ENCODE data around the gene PEMT.
A peak's percentile ranks its signal among the peaks of the same experiment; 100 is the strongest.

The PEMT gene

DNA sequence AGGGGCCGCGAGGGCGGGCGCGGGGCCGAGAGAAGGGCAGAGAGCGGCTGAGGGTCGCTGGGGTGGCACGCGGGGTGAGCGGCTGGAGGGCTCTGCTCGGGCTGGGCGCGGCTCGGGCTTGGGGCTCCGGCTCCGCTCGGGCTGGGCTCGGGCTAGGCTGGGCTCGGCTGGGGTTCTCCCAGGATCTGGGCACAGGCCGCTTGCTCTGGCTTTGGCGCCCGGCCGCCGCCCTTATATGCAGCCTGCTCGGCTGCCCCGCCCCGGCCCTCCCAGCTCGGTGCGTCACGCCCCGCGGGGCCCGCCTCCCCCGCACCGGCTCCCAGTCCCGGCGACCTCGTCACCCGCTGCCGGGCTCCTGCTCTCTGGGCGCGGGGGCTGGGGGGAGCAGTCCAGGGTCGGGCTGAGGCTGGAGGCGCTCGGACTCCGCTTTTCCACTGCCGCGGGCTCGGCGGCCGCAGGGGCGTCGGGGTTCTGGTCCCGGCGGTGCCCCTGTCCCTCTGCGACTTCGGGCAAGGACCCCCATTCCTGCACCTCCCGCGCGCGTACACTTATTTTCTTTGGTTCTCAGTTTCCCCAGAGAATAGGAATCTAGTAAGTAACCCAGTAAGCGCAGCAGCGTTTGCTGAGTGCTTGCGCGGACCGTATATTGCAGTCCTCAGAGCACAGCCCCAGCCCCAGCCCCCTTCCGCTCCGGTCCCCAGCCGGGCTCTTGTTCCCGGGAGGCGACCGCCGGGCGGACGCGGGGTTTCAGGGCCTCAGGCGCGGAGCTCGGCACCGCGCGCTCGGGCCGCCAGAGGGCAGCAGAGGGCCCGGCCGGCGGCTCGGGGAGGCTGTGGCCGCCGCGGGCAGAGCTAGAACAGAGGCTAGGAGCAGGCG lies 95.1 kb downstream of the PEMT start, which contains the start of gene RASD1:
TSS of gene RASD1 (minus strand) at position 207 of the 876 bp plus-strand sequence. CDS start 214 bp downstream, outside the sequence.
- Histone ChIP-seq H3K36me3 (peaks cover 9 to 23% (median 14%) of the 10 kb centered on the region in 11 experiments; a peak in 15 of 22 replicates), H3K27me3 (peaks cover 21 to 33% (median 27%) of the 10 kb centered on the region in 11 experiments), H4K20me1 (peaks cover 27 to 58% (median 37%) of the 10 kb centered on the region in 11 experiments; a peak in 21 of 22 replicates), H3K9me3 (replicated peaks in 1 of 11) (no peaks in the 10 kb centered on the region), H3K4me3 (peak within 1 kb of the TSS; percentile 61 to 82 (median 70)), H3K4me1 (peaks cover 42 to 77% (median 67%) of the 10 kb centered on the region in 10 experiments), H3K9ac (peak within 1 kb of the TSS; percentile 60 to 82 (median 75)), H3K27ac (peak within 1 kb of the TSS; percentile 17 to 65 (median 58); a peak in 20 of 22 replicates), H3K4me2 (peak within 1 kb of the TSS; percentile 94 to 99 (median 99))
- TF ChIP-seq Cebpa-rat (IDR thresholded peaks at IDR 0.05): no peak

DNA sequence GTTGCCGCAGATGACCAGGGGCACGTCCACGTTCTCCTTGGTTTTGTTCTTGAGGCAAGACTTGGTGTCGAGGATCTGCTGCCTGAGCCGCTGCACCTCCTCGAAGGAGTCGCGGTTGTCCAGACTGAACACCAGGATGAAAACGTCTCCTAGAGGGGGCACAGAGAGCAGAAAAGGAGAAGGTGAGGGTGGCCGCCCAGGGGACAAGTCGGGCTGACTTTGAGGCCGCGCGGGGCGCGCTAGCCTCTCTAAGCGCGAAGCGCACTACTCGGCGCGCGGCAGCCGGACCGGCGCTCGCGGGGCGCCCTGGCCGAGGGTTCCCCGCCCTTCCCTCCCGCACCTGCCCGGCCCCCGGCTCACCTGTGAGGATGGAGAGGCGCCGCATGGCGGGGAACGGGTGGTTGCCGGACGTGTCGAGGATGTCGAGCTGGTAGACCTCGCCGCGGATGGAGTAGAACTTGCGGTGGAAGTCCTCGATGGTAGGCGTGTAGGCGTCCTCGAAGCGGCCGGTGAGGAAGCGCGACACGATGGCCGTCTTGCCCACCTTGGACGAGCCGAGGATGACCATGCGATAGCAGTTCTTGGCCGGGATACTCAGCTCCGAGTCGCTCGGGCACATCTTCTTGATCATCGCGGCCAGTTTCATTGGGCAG lies 95.8 kb downstream of the PEMT start:
- Histone ChIP-seq H3K27me3 (peaks cover 21 to 33% (median 27%) of the 10 kb centered on the region in 11 experiments), H3K9me3 (replicated peaks in 1 of 11) (no peaks in the 10 kb centered on the region), H3K4me2 (peak overlapping the region; percentile 94 to 99 (median 99)), H4K20me1 (peaks cover 35 to 65% (median 45%) of the 10 kb centered on the region in 11 experiments; a peak in 21 of 22 replicates), H3K4me3 (peak overlapping the region; percentile 61 to 82 (median 70)), H3K9ac (peak overlapping the region; percentile 60 to 82 (median 75)), H3K4me1 (peaks cover 48 to 85% (median 74%) of the 10 kb centered on the region in 10 experiments), H3K36me3 (peaks cover 9 to 27% (median 18%) of the 10 kb centered on the region in 11 experiments; a peak in 15 of 22 replicates), H3K27ac (peak overlapping the region in 9 of 11 experiments; percentile 21 to 62 (median 56); a peak in 13 of 22 replicates)
- TF ChIP-seq Cebpa-rat (IDR thresholded peaks at IDR 0.05): no peak

DNA sequence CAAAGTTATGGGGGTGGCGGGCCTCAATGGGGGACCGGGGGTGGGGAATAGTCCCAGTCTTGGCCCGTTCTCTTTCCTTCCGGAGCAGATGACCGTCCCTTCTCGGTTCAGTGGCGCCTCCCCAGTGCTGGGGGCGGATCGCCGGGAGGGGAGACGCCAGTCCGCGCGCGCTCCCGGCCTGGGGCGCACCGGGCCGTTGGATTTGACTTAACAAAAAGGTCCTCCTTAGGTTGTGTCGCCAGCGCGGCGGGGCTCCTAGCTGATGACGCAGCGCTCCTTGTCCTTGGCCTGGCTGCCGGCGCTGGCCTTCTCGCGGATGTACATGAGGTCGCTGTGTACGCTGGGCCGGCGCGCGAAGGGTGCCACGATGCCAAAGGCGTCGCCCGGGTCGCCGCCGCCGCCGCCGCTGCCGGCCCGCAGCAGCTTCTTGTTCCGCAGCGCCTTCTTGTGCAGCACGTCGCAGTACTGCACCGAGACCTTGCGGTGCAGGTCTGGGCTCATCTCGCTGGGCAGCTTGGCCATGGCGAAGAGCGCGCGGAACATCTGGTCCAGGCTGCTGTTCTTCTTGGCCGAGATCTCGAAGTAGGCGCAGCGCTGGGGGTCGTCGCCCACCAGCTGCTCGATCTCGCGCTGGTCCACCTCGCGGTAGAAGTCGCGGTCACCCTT lies 96.5 kb downstream of the PEMT start:
- Histone ChIP-seq H3K27ac (peak overlapping the region in 8 of 11 experiments; percentile 21 to 56 (median 31); a peak in 11 of 22 replicates), H3K4me3 (peak overlapping the region; percentile 61 to 82 (median 70)), H3K9ac (peak overlapping the region; percentile 22 to 82 (median 71); a peak in 20 of 22 replicates), H3K4me2 (peak overlapping the region; percentile 94 to 99 (median 99)), H3K4me1 (peaks cover 52 to 91% (median 81%) of the 10 kb centered on the region in 10 experiments), H3K27me3 (peaks cover 21 to 33% (median 27%) of the 10 kb centered on the region in 11 experiments), H4K20me1 (peaks cover 40 to 72% (median 52%) of the 10 kb centered on the region in 11 experiments; a peak in 21 of 22 replicates), H3K9me3 (replicated peaks in 1 of 11) (no peaks in the 10 kb centered on the region), H3K36me3 (peaks cover 9 to 29% (median 18%) of the 10 kb centered on the region in 11 experiments; a peak in 15 of 22 replicates)
- TF ChIP-seq Cebpa-rat (IDR thresholded peaks at IDR 0.05): no peak

DNA sequence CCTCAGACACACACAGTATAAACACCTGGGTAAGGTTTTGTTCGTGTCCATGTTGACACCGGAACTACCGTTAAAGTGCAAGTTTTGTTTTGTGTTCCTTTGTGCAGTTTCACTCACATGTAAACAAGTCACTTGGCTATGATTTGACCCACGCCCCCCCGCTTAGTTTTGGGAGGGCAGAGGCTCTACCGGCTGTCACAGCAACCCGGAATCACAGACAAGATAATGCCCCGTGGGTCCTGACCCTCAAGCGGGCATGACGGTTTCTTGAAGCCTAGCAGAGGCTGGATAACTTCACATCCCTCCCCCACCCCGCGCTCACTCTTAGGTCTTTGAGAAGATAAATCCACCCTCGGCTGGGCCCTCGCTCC lies 97.0 kb downstream of the PEMT start:
- Histone ChIP-seq H3K4me2 (peak overlapping the region; percentile 94 to 99 (median 99)), H3K9me3 (replicated peaks in 1 of 11) (no peaks in the 10 kb centered on the region), H3K36me3 (peaks cover 13 to 34% (median 21%) of the 10 kb centered on the region in 11 experiments; a peak in 16 of 22 replicates), H3K4me1 (peaks cover 52 to 91% (median 83%) of the 10 kb centered on the region in 10 experiments), H3K27me3 (peaks cover 21 to 33% (median 27%) of the 10 kb centered on the region in 11 experiments), H3K27ac (peak overlapping the region in 8 of 11 experiments; percentile 21 to 56 (median 31); a peak in 8 of 22 replicates), H3K9ac (peak overlapping the region in 10 of 11 experiments; percentile 22 to 82 (median 73); a peak in 18 of 22 replicates), H3K4me3 (peak overlapping the region; percentile 61 to 82 (median 70)), H4K20me1 (peaks cover 43 to 77% (median 56%) of the 10 kb centered on the region in 11 experiments; a peak in 21 of 22 replicates)
- TF ChIP-seq Cebpa-rat (IDR thresholded peaks at IDR 0.05): no peak

DNA sequence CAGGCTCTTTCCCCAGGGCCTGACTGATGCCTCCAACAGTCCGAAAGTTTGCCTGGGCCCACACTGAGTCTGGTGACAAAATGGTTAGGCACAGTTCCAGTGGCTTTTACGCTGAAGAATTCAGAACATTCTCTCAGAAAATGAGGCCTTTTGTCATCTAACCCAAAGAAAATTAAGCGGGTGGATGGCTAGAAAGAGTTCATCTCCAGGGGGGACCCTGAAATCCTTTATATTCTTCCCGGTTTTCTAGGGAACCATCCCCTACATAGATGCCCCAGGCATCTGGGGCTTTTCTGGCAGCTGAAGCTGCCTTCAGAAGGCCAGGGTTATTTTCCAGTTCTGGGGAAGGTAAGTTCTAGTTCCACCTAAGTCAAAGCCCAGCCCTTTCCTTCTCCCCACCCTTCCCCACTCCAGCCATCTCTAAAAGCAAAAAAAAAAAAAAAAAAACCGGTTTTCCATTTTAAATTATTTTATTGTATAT lies 97.5 kb downstream of the PEMT start:
- H3K4me3 ChIP-seq: peak overlapping the region in 4 of 10 experiments; percentile 69 to 82 (median 72); a peak in 5 of 20 replicates
- H3K4me2 ChIP-seq: peak overlapping the region; percentile 94 to 99 (median 99)
- H3K9me3 ChIP-seq (replicated peaks in 1 of 11): no peaks in the 10 kb centered on the region
- no peak overlapping the region; a peak in 1 of 22 replicates for H3K27ac ChIP-seq
- H3K36me3 ChIP-seq: peaks cover 13 to 38% (median 24%) of the 10 kb centered on the region in 11 experiments; a peak in 18 of 22 replicates
- no peak for TF ChIP-seq Cebpa-rat (IDR thresholded peaks at IDR 0.05)
- peaks cover 43 to 82% (median 60%) of the 10 kb centered on the region in 11 experiments; a peak in 21 of 22 replicates for H4K20me1 ChIP-seq
- peaks cover 52 to 94% (median 82%) of the 10 kb centered on the region in 10 experiments for H3K4me1 ChIP-seq
- H3K9ac ChIP-seq: peak overlapping the region in 6 of 11 experiments; percentile 71 to 82 (median 78); a peak in 8 of 22 replicates
- H3K27me3 ChIP-seq: peaks cover 21 to 33% (median 27%) of the 10 kb centered on the region in 11 experiments

DNA sequence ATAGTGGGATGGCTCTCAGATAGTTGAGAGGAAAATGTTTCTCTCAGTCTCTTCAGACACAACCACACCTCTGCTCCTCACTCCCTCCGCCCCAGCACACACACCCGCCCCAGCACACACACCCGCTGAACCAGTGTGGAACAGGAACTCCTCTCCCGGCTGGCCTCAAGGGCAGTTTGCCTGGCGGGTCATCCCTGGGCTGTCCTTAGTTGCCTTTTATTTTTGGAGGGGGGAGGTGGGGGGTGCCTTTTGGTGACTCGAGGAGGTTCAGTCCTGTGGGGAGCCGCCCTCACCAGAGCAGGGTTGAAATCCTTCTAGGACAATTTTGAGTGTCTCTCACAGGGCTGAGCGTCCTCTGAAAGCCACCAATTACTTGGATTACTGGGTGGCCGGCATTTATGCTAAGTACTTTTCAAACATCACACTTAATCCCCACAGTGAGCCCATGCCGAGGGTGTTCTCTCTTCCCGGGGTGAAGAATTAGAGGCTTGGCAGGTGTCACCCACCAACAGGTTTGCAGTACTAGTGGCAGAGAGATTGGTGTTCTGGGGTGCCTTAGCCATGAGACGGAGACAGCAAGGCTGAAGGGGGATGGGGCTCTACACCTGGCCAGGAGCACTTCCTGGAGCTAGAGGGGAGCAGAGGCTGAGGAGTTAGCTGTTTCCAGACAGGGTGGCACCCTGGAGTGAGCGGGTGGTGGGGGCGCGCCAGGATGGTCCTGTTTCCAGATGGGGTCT lies 98.1 kb downstream of the PEMT start:
- Histone ChIP-seq H3K27me3 (peaks cover 21 to 33% (median 27%) of the 10 kb centered on the region in 11 experiments), H3K9ac (peak overlapping the region in 4 of 11 experiments; percentile 19 to 82 (median 55); a peak in 7 of 22 replicates), H3K36me3 (peaks cover 13 to 44% (median 28%) of the 10 kb centered on the region in 11 experiments; a peak in 20 of 22 replicates), H4K20me1 (peaks cover 43 to 84% (median 64%) of the 10 kb centered on the region in 11 experiments; a peak in 21 of 22 replicates), H3K9me3 (replicated peaks in 1 of 11) (no peaks in the 10 kb centered on the region), H3K4me3 (no peak overlapping the region; a peak in 2 of 20 replicates), H3K4me2 (peak overlapping the region; percentile 38 to 99 (median 99); a peak in 21 of 22 replicates), H3K27ac (no peak overlapping the region), H3K4me1 (peaks cover 52 to 94% (median 82%) of the 10 kb centered on the region in 10 experiments)
- TF ChIP-seq Cebpa-rat (IDR thresholded peaks at IDR 0.05): no peak

DNA sequence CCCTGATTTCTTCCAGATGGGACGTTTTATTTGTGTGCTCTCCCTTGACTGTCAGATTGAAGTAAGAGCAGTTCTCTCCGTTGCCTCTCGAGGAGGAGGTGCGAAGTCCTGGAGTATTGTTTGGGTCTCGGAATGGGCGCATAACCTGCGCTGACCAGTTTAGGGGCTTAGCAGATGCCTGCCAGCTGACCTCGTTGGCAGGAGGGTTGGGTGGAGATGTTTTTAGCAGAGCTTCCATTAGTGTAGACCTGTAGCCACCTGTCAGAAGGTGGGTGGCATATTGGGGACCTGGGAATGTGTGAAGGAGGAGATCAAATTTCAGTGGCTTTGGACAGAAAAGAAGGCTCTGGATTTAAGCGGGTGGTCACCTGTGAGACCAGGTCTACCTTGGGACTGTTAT lies 98.9 kb downstream of the PEMT start:
- Histone ChIP-seq H3K27ac (no peak overlapping the region), H3K4me3 (no peak overlapping the region), H3K4me2 (peak overlapping the region; percentile 38 to 99 (median 99); a peak in 19 of 22 replicates), H3K27me3 (peaks cover 21 to 33% (median 27%) of the 10 kb centered on the region in 11 experiments), H3K36me3 (peaks cover 22 to 53% (median 36%) of the 10 kb centered on the region in 11 experiments), H3K9me3 (replicated peaks in 1 of 11) (no peaks in the 10 kb centered on the region), H3K9ac (peak overlapping the region in 2 of 11 experiments; percentile 42 to 48; a peak in 3 of 22 replicates), H3K4me1 (peaks cover 52 to 92% (median 82%) of the 10 kb centered on the region in 10 experiments), H4K20me1 (peaks cover 43 to 84% (median 66%) of the 10 kb centered on the region in 11 experiments; a peak in 21 of 22 replicates)
- no peak for TF ChIP-seq Cebpa-rat (IDR thresholded peaks at IDR 0.05)

All from BLaER1 treated with 17β-estradiol and CSF1 and Interleukin-3, amounts not matched to agents 10 nM and 100 nM (cell line).